HG02938 (cell line): ENCODE measurements around the gene CD82.
"Not testable (repeated sequence)": the region's sequence is repeated elsewhere in the genome, so short reads cannot be mapped to it uniquely, and the experiment has no call there.

ENCODE experiments used
- ATAC-seq: cut with Tn5 transposase; IDR thresholded peaks from one replicate; pipeline ENCODE4 v1.9.1; 2021; ENCODE audit warnings: mild to moderate bottlenecking, moderate library complexity; ENCODE audit not compliant: unreplicated experiment

Gene CD82

DNA sequence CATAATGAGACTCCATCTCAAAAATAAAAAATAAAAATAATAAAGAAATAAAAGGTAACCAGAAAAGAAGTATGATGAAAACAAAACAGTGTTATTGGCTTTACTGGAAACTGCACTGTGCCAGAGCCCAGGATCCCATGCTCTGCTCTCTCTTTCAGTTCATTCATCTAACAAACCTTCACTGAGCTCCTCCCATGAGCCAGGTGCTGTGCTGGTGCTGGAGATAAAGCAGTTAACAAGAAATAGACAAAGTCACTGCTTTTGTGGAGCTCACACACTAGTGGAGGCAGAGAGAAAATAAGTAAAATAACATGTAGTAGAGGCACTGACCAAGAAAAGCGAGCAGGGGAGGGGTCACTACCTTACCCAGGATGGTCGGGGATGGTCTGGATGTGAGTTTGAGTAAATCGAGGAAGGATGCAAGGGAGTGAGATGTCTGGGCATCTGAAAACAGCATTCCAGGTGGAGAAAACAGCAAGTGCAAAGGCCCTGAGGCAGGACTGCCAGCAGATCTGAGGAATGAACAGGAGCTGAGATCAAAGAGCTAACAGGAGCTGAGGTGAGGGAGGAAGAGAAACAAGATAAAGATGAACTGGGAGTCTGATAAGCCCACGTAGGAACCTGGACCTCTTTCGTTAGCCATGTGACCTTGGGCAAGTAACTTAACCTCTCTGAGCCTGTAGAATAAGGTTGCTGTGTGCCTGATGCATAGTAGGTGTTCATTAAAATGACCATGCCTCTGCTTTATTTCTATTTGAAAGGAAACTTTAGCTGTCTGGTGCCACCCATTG is 31.3 kb upstream of the CD82 start:
- no peak for ATAC-seq

DNA sequence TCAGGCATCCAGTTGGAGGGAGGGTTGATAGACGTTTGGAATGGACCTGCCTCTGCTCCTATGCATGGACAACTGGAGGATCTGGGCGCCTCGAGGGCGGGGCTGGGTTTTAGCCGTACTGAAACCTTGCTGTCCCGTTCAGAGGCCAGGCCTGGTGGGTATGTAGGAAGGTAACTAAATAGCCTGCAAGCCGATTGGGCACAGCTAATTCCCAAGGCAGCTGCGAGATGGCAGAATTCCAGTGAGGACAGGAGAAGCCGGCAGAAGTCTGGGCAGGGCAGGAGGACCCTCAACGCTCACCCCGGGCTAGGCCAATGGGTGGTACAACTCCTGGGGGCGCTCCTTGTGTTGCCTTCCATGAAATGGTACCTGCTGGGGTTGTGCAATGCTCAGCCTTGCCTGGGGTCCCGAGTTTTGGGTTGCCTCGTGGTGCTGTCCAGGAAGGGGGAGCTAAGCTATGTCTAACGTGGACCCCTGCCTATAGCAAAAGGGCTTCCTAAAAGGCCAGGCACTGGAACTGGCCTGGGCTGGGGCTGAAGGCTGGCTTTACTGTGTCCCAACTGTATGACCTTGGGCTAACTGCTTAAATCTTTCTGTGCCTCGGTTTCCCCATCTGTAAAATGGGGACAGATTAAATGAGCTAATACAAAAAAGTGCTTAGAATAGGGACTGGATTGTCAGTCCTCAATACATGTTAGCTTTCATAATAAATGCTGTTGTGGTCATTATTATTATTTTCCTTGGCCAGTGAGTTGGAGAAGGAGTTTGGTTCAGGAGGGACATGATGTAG is 30.1 kb upstream of the CD82 start:
- no peak for ATAC-seq

DNA sequence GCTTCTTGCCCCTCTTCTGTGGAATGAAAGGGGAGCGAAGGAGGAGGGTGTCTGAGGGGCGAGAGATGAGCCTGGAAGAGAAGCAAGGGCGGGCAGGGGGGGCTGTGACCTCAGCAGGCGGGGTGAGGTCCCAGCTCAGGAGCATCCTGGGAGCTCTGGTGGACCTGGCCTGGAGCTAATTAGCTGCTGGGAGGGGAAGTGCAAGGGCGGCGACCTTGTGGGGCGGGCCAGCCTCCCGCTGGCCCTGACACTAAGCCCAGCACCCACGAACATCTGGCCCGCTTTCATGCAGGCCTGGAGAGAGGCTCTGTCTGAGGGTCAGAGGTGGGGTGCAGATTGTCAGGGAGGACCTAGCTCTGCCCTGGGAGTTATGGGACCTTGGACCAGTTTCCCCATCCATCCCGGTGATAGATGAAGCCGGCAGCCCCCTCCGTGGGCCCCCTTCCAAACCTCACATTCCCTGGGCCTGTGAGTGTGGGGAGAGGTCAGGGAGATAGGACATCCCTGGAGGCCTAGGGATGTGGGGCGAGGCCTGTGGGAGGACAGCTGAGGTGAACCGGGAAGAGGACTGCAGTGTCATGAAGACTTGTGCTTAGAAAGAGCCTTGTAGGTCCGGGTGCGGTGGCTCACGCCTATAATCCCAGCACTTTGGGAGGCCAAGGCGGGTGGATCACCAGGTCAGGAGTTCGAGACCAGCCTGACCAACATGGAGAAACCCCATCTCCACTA is 28.5 kb upstream of the CD82 start:
- ATAC-seq, result no peak

DNA sequence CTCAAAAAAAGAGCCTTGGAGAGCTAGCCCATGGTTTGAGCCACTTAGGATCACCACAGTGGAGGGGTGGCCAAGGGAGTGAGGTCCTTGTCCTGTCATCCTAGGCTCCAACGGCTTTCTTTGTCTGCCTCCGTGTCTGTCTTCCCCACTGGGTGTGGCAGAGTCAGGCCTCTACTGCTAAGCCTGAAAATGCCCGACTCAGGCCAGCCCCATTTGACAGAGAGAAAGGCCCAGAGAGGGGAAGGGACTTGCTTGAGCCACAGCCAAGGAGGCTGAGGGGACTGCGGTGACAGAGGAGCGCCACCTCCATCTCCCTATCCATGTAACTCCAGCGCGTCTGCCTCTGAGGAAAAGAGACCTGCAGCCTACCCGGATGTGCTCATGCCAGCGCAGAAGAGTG is 27.8 kb upstream of the CD82 start:
- no peak for ATAC-seq

- ATAC-seq, result peak; percentile 81
These were observed 26.9 kb upstream of the CD82 start for GRCh38 chr11:44538375-44539054.

DNA sequence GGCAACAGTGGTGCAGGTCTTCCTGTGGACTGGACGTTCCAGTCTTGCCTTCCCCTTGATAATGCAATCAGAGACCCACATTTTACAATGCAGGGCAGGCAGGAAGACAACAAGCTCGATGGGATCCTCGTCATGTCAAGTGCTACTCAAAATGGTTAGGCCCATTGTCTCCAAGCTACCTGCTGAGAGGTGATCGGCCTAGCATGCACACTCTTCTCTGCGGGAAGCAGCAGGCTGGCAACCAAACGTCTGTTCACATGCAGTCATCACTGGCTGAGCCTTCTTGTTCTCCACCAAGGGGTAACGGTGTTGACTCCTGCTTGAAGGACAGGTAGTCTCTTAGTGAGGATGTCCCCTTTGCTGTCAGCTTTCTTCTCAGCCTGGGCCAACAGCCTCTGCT is 25.5 kb upstream of the CD82 start:
- ATAC-seq, result no peak

GRCh38 chr11:44540667-44541066 is 24.8 kb upstream of the CD82 start:
- ATAC-seq, result no peak

DNA sequence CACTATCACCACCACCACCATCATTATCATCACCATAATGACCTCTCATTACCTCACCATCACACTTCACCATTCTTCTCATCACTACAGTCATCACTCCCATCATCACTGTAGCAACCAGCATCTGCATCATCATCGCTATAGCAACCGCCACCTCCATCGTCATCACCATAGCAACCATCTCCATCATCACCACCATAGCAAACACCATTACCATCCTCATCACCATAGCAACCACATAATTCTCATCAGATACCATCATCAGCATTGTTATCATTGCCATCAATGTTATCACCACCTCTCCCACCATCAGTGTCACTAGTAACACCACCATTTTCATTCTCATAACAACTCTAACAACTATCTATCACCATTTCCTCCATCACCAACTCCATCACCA is 23.1 kb upstream of the CD82 start:
- ATAC-seq, result no peak

GRCh38 chr11:44546984-44547383 is 18.5 kb upstream of the CD82 start:
- not testable (repeated sequence) for ATAC-seq

GRCh38 chr11:44547534-44547933 is 17.9 kb upstream of the CD82 start:
- ATAC-seq, result not testable (repeated sequence)

- ATAC-seq, result no peak
These were observed 17.3 kb upstream of the CD82 start for GRCh38 chr11:44548032-44548695.

DNA sequence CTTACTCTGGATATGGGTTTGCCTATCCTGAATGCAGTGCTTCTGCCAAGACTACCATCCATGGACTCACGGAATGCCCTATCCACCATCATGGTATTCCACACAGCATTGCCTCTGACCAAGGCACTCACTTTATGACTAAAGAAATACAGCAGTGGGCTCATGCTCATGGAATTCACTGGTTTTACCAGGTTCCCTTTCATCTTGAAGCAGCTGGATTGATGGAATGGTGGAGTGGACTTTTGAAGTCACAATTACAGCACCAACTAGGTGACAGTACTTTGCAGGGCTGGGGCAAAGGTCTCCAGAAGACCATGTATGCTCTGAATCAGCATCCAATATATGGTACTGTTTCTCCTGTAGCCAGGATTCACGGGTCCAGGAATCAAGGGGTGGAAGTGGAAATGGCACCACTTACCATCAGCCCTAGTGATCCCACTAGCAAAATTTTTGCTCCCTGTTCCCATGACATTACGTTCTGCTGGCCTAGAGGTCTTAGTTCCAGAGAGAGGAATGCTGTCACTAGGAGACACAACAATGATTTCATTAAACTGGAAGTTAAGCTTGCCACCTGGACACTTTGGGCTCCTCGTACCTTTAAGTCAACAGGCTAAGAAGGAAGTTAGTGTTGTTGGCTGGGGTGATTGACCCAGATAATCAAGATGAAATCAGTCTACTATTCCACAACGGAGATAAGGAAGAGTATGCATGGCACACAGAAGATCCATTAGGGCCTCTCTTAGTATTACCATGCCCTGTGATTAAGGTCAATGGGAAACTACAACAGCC is 16.3 kb upstream of the CD82 start:
- not testable (repeated sequence) for ATAC-seq

GRCh38 chr11:44550123-44550522 is 15.3 kb upstream of the CD82 start:
- ATAC-seq, result no peak

- no peak for ATAC-seq
These were observed 13.9 kb upstream of the CD82 start for GRCh38 chr11:44551456-44552139.

DNA sequence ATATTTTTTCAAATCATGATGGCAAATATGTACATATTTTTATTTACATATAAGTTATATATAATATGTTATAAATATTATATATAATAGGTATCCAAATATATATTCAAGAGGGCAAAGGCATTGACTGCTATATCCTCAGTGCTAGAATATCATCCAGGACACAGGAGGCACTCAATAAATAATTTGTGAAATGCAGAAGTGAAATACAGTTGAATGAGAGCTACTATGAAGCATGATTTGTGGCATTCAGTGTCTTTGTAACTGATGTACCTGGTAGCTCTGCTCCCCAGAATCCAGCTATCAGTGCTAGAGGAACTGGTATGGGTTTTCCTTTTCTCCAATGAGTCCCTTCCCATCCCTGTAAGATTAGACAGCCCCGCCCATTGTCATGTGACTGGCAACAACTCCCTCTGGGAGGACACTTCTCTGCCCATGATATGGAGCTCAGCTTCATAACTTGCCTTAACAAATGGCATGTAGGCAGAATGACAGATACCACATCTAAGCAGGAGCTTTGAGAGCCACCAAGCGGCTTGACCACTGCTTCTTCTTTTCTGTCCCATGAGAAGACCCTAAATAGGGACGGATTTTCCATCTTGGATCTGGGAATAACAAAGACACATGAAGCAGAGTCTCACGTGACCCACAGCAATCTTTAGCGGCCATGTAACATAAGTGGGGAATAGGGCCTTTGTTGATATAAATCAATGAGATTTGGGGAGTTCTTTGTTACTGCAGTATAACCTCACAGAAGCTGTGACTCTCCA is 10.2 kb upstream of the CD82 start:
- ATAC-seq, result no peak

DNA sequence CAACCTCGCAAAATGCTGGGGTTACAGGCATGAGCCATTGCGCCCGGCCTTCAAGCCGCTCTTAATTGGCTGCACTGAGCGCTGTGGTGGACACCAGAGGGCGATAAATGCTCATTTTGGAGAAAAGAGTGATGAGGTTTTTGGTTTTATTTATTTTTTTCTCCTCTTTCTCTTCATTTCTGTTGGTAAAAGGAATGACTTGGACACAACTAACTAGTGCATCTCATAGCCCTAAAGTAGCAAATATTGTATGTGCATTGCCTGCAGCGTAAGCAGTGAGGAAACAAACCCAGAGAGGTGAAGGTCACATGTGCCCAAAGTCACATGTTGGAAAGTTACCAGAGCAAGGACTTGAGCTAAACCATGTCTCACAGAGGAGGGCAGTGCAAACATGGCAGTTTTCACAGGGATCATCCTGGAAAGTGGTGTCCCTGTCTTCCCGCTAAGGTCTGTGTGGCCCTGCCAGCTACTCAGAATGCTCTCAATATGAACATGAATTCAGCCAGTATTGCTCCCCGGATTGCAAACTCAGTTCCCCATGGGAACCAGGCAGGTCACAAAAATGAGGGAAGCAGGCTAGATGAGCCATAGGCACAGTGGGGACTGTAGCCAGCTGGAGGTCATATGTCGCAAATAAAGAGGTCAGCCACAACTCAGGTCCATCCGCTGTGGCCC is 8.6 kb upstream of the CD82 start:
- ATAC-seq, result peak; percentile 30

GRCh38 chr11:44557464-44557863 is 8.0 kb upstream of the CD82 start:
- no peak for ATAC-seq
